Activated effector memory CD4-positive, alpha-beta T cell treated with anti-CD3 and anti-CD28 coated beads, Interleukin-2, amount 50 U/mL, for 16 hours (primary cell): ENCODE measurements around the gene TBC1D1.

ENCODE experiments used
- DNase-seq: peaks from one replicate; pipeline ENCODE4 v3.0.0-alpha.2; 2020

Gene TBC1D1

GRCh38 chr4:38132843-38133662, 242.2 kb downstream of the TBC1D1 start:
- no peak for DNase-seq

- DNase-seq: no peak
Observed at GRCh38 chr4:38133711-38134480, 243.0 kb downstream of the TBC1D1 start.

- DNase-seq: no peak
Observed at GRCh38 chr4:38135201-38135600, 244.3 kb downstream of the TBC1D1 start.

GRCh38 chr4:38136604-38137003, 245.7 kb downstream of the TBC1D1 start:
- DNase-seq: no peak

- DNase-seq: no peak
Observed at GRCh38 chr4:38137080-38137479, 246.2 kb downstream of the TBC1D1 start.

- DNase-seq: no peak
Observed at GRCh38 chr4:38138363-38138762, 247.5 kb downstream of the TBC1D1 start.

GRCh38 chr4:38139187-38139586, 248.3 kb downstream of the TBC1D1 start:
- no peak for DNase-seq

- DNase-seq: no peak
Observed at GRCh38 chr4:38140643-38141203, 249.8 kb downstream of the TBC1D1 start.

- no peak for DNase-seq
Observed at GRCh38 chr4:38141808-38142500, 251.1 kb downstream of the TBC1D1 start.

- no peak for DNase-seq
Observed at GRCh38 chr4:38144031-38144430, 253.1 kb downstream of the TBC1D1 start.

GRCh38 chr4:38145033-38145678, 254.3 kb downstream of the TBC1D1 start:
- DNase-seq: no peak

GRCh38 chr4:38145741-38146140, 254.9 kb downstream of the TBC1D1 start:
- no peak for DNase-seq

- DNase-seq: no peak
Observed at GRCh38 chr4:38146383-38146782, 255.5 kb downstream of the TBC1D1 start.

GRCh38 chr4:38149472-38149996, 258.6 kb downstream of the TBC1D1 start:
- no peak for DNase-seq

GRCh38 chr4:38149997-38150671, 259.2 kb downstream of the TBC1D1 start:
- no peak for DNase-seq

- DNase-seq: no peak
Observed at GRCh38 chr4:38150766-38151165, 259.9 kb downstream of the TBC1D1 start.

GRCh38 chr4:38151873-38152272, 261.0 kb downstream of the TBC1D1 start:
- no peak for DNase-seq

GRCh38 chr4:38152305-38152704, 261.4 kb downstream of the TBC1D1 start:
- no peak for DNase-seq

- DNase-seq: no peak
Observed at GRCh38 chr4:38152721-38153386, 262.0 kb downstream of the TBC1D1 start.

- no peak for DNase-seq
Observed at GRCh38 chr4:38153387-38153760, 262.5 kb downstream of the TBC1D1 start.

GRCh38 chr4:38154252-38154651, 263.4 kb downstream of the TBC1D1 start:
- DNase-seq: peak; percentile 66
